Activated CD8-positive, alpha-beta memory T cell treated with anti-CD3 and anti-CD28 coated beads for 1 hour (primary cell): Measurements from ENCODE around the gene KNSTRN.
A peak's percentile ranks its signal among the peaks of the same experiment; 100 is the strongest.

Experiments
- DNase-seq, 2 donors: peaks; one replicate each; pipeline ENCODE4 v3.0.0-alpha.2; 2020; ENCODE audit warnings: low read depth in 1 of 2; ENCODE audit errors: extremely low read depth in 1 of 2

The KNSTRN gene

GRCh38 chr15:40397688-40398412, 15.3 kb downstream of the KNSTRN start:
- DNase-seq = no peak

GRCh38 chr15:40398413-40398873, 15.9 kb downstream of the KNSTRN start:
- no peak for DNase-seq

GRCh38 chr15:40399370-40399769, 16.8 kb downstream of the KNSTRN start:
- no peak for DNase-seq

- DNase-seq = peak; percentile 78 to 82
Measured at GRCh38 chr15:40405501-40406381, 23.2 kb downstream of the KNSTRN start, which contains the start of gene IVD. IVD (plus strand) TSS chr15:40405795; CDS start chr15:40405828, 33 bp downstream.

GRCh38 chr15:40407330-40407990, 24.9 kb downstream of the KNSTRN start:
- no peak for DNase-seq

GRCh38 chr15:40409366-40409765, 26.8 kb downstream of the KNSTRN start:
- no peak for DNase-seq

- DNase-seq = no peak
Measured at GRCh38 chr15:40410476-40410875, 28.0 kb downstream of the KNSTRN start.

- no peak for DNase-seq
Measured at GRCh38 chr15:40412095-40412759, 29.7 kb downstream of the KNSTRN start.

- no peak for DNase-seq
Measured at GRCh38 chr15:40413036-40413435, 30.5 kb downstream of the KNSTRN start.

GRCh38 chr15:40414816-40415215, 32.3 kb downstream of the KNSTRN start:
- DNase-seq = no peak

- DNase-seq = no peak
Measured at GRCh38 chr15:40415226-40415625, 32.7 kb downstream of the KNSTRN start.

- no peak for DNase-seq
Measured at GRCh38 chr15:40416056-40416455, 33.5 kb downstream of the KNSTRN start.

GRCh38 chr15:40418126-40418525, 35.6 kb downstream of the KNSTRN start:
- no peak for DNase-seq

GRCh38 chr15:40420071-40420713, 37.7 kb downstream of the KNSTRN start:
- DNase-seq = no peak

- no peak for DNase-seq
Measured at GRCh38 chr15:40420793-40421192, 38.3 kb downstream of the KNSTRN start.

GRCh38 chr15:40421246-40422157, 39.0 kb downstream of the KNSTRN start:
- peak; percentile 53 to 76 for DNase-seq

- no peak for DNase-seq
Measured at GRCh38 chr15:40424483-40425115, 42.1 kb downstream of the KNSTRN start.

GRCh38 chr15:40425681-40426080, 43.2 kb downstream of the KNSTRN start:
- DNase-seq = no peak

- no peak for DNase-seq
Measured at GRCh38 chr15:40427188-40427587, 44.7 kb downstream of the KNSTRN start.
